HG03558 (cell line): ENCODE measurements around the gene CNTN5.

ENCODE experiments used
- ATAC-seq: cut with Tn5 transposase; IDR thresholded peaks from one replicate; pipeline ENCODE4 v1.9.1; 2021; ENCODE audit warnings: moderate number of reproducible peaks; ENCODE audit not compliant: unreplicated experiment; ENCODE audit errors: extremely low read depth

CNTN5 gene

DNA sequence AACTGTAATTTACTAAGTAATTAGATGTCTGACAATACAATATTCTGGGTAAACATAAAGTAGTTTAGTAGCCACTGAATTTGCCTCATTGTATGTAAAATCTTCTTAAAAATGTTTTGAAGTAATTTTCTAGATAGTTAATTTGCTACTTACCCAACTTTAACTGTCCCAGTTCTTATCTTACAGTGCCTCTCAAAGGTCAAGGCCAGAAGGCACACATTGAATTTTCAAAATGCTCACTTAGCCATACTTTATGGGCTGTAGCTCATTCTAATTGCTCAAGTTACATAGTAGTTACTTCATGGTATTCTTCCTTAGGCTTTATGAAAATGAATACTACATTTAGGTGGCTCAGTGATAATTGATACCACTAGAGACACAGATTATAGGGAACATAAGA, 666.6 kb downstream of the CNTN5 start:
- no peak for ATAC-seq

DNA sequence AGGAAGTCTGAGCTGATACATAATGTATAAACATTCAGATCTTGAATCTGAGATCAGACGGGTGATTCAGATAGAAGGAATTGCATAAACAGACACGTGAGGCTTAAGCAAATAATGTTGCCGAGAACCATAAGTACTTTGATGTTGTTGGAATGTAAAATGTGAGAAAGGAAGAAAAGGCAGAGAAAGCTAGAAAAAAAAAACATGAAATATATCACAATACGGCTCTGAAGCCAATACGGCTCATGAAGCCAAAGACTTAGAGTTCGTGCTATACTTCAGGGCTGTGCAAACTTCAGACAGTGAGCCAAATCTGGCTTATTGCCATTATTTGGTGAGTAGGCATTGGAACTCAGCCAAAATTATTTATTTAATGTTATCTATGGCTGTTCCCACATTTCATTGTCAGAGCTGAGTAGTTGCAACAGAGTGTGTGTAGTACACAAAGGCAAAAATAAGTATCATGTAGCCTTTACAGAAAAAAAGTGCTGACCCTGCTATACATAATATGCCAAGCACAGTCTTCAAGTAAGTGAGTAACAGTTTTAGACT, 673.3 kb downstream of the CNTN5 start:
- ATAC-seq: no peak

DNA sequence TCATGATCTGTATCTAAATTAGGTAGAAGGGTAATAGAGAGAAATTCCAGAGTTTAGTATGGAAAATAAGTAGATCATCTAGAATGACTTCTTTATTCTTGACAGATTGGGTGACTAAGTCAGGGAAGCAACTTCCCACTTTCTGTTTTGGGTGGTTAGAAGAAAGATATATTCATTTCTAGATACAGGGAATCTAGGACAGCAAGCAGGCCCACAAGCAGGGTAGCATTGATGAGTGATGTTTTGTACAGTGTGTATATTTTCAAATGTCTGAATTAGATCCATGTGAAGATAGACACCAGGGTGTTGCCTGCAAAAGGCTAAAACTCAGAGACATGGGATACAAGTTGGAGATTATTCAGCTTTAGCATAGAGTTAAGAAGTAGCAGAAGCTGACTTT, 674.4 kb downstream of the CNTN5 start:
- ATAC-seq: no peak

- no peak for ATAC-seq
Measured at GRCh38 chr11:99706848-99707247, 686.1 kb downstream of the CNTN5 start.

DNA sequence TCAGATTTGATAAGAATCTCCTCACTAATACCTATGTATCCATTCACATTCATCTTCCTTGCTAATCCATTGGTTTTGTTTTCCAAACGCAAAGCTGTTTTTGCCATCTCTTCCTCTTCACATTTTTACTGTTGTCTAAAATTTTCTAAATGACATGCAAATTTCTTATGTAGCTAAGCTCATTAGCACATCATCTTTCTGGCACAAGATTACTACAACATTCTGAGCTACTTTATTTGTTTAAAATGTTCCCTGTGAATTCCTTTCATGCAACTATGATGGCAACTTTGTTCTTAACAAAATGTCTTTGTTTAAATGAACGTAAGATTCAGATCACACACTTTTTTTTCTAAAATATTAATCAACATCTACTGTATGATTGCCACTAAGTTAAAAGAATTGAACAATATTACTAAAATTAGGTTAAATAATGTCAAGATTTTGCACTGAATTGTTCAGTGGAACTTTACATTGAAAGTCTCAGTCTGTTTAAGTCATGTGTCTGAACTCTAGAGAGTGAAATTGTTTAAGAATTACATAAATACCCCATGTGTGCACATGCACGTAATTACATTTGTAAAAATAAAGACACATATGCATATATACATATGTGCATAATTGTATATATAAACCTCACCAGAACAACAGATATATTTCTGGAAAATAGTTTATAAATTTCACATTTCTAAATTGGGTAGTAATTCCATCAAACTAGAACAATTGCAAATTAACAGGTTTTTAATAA, 688.4 kb downstream of the CNTN5 start:
- ATAC-seq: no peak

DNA sequence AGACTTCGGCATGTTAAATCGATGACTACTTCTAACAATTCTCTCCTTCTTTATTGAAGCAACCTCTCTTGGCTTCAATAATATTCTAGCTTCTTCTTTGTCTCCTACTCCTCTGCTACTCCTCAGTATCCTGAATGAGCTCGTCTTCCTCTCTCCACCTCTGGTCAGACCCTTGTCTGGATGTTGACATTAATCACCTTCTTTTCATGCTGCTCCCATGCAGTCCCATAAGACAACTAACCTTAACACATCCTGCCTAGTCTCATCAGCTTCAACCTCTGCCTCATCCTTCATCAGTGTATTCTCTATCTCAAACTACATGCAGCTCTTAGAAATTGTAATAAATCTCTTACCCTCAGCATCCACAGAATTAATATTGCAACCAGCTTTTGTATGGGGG, 695.6 kb downstream of the CNTN5 start:
- no peak for ATAC-seq

DNA sequence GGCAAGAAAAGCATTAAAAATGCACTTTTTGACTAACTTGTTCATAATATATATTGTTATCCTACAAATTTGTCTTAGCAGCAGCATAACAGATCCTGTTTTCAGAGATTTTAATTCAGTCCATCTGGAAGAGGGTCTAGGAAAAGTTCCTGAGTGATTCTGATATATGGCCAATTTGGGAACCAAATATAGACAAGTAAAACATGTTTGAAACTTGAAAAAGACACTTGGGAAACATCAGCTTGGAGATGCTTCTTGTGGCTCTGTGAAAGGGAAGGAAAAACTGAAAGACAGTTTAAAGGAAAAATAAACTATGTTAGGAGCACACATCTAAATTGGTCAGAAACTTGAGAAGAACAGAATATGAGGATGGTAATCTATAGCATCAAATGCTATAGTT, 697.5 kb downstream of the CNTN5 start:
- no peak for ATAC-seq

DNA sequence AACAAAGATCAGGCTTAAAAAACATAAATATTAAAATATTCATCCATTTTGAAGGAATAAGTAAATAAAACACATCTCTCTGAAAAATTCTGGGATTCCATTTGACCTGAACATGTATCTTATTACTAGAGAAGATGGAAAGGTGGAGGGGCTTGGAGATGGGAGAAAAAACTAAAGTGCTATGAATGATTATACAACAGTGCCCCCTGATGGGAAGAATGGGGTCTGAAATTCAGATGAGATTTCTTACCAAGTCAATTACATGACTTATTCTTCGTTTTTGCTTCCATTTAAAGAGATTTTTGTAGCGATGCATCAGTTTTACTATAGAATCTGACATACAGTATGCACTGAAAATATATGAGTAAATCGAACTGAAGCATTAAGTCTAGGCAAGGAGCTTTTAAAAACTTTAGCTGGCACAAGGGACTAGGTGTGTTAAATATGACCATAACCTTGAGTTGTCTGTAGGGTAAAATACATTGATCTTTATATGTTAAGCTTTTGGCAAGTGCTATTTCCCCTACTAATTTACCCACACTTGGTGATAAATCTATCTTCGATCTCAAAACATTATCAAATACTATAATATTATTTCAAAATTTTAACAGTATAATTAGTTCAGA, 718.8 kb downstream of the CNTN5 start:
- ATAC-seq: no peak

DNA sequence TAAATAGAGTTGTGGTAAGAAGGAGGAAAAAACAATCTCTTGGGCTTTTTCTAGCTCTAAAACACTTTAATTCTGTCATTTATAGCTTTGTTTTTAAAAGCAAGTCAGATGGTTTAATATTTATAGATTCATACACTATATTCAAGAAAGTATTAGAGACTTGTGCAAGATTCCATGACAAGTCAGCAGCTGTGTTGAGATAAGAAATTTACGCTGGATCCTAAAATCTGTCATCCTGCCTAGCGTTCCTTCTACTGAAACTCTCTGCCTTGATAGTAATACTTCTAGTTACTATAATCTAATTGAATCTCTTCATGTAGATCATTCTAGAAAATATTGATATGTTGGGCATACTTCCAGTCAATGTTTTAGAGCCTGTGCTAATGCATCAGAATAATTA, 721.8 kb downstream of the CNTN5 start:
- no peak for ATAC-seq

DNA sequence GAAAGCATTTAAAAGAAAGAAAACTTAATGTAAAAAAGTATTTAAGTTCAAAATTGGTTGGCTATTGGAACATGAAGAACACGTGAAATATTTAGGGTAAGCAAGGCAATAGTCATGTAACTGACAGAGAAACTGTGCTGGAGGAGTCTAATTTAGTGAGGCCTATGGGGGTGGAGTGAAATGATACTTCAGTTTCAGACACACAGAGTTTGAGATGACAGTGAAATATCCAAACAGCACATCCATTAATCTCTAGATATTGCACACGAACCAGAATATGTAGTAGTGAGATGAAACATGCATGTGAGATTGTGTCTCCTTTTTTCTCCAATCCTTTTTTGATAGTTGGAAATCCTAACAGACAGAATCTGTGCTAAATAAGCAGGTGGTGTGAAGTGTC, 739.0 kb downstream of the CNTN5 start:
- ATAC-seq: no peak

- no peak for ATAC-seq
Measured at GRCh38 chr11:99766811-99767210, 746.1 kb downstream of the CNTN5 start.

DNA sequence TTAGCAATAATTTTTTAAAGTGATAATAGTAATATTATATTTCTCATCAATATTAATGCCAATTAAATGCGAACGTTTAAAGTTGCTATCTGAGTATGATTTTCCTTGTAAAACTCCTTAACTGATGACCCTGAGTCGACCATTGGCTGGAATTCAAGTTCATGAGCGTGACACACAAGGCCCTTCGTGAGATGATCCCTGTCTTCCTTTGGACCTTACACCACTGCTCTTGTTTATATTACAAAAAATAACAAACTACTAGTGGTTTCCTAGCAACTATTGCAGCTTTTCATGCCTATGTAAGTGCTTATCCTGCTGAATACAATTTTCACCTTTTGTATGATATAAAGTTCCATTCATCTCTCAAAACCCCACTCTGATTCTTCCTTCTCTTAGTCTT, 752.9 kb downstream of the CNTN5 start:
- ATAC-seq: no peak

DNA sequence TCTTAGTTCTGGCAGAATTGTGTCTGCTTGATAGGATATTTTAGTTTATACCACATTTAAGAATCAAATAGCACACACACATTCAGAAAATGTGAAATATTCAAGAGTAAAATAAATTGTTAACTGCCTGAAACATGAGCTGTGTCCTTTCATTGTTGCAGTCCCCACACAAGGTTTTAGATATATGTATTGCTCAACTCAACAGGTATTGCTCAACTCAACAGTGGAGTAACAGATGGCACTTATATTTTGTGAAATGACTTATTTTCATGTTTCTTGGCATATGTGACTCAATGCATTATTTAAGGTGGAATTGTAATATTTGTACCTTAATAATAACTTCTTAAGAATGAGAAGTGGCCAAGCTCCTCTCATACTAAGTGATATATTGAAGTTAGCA, 760.3 kb downstream of the CNTN5 start:
- no peak for ATAC-seq

GRCh38 chr11:99791354-99791753, 770.6 kb downstream of the CNTN5 start:
- ATAC-seq: no peak

DNA sequence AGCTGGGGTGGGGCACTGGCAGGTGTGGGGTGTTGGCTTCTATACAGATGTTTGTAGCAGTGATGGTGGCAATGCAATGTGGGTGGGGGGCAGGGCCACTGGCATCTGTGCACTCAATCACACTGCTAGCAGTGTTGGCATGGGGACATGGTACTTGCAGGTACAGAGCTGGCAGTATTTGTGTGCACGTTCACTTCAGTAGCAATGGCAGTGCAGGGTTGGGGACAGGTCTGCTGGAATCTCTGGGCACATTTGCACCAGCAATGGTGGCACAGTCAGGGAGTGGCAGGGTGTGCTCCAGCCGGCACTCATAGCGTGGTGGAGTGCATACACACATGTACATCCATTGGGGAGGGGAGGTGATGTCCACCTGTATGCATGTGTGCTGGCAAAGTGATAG, 775.2 kb downstream of the CNTN5 start:
- no peak for ATAC-seq

GRCh38 chr11:99803501-99803900, 782.8 kb downstream of the CNTN5 start:
- no peak for ATAC-seq

DNA sequence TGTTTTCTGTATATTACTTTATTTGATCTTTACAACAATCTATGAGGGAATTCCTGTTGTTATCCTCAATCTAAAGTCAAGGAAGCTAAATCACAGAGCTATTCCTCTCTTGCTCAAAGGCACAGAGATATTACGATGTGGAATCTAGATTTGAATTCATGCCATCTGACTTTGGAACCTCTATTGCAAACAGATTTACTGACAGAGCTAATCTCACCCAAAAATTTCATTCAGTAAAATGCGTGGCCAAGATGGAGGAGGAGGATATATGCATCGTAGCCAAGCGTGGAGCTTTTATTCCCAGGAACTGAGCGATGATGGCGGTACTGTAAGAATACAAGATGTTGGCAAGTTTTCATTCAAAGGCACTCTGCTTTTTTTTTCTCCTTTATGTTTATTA, 791.8 kb downstream of the CNTN5 start:
- no peak for ATAC-seq

- no peak for ATAC-seq
Measured at GRCh38 chr11:99814021-99814420, 793.3 kb downstream of the CNTN5 start.

- no peak for ATAC-seq
Measured at GRCh38 chr11:99814738-99815137, 794.0 kb downstream of the CNTN5 start.

DNA sequence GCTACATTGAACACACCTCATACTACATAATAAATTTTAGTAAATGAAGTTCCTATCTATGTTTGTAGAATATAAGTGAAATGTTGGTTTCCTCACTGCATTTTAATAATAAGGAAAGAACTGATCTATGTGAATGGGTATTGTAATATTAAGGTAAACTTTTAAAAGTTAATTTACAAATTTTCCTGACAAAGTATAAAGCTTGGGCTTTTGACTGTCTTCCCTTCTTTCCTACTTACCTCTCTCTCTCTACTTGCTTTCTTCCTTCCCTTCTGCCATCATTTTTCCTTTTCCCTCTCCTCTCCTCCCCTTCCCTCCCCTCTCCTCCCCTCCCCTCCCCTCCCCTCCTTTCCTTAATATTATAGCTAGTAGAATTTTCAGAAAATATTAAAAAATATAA, 798.2 kb downstream of the CNTN5 start:
- no peak for ATAC-seq

DNA sequence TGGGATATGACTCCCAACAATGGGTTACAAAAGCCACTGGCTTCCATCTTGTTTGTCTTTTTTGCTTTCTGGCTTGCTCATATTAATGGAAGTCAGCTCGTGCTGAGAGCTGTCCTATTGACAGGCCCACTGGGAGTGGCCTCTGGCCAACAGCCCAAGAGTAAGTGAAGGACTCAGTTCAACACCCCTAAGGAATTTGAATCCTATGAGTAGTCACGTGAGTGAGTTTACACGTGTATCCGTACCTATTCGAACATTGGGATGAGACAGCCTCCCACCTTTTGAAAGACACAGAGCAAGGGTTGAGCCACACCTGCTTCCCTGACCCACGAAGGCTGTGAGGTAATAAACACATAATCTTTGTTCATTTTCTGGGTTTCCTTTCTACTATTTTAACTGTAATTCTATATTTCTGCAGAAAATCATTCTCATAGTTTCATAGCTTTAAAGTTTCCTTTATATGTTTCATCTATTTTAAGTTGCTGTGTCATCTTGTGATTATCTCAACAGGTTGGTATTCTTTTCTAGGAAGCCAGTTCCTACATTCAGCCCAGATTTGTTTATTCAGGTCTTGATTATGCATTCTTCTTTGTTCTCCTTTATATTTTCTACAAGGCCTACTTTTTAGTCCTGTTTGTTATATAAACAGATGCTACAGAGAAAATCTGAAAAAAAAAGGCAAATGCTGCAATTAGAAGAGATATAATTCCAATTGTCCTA, 802.3 kb downstream of the CNTN5 start:
- ATAC-seq: no peak
